GM10266 (cell line): ENCODE measurements around the gene CLRN3.

ENCODE experiments used
- DNase-seq: peaks from one replicate; pipeline ENCODE4 v3.0.0; 2012; ENCODE audit errors: extremely low spot score
- TF ChIP-seq, protein P1 (sequence below): IDR thresholded peaks from 2 replicates; pipeline ENCODE4 v1.5.1; 2012; ENCODE audit warnings: mild to moderate bottlenecking, low read depth; ENCODE audit not compliant: control insufficient read depth, insufficient read depth; ENCODE audit errors: missing control alignments

Gene CLRN3

DNA sequence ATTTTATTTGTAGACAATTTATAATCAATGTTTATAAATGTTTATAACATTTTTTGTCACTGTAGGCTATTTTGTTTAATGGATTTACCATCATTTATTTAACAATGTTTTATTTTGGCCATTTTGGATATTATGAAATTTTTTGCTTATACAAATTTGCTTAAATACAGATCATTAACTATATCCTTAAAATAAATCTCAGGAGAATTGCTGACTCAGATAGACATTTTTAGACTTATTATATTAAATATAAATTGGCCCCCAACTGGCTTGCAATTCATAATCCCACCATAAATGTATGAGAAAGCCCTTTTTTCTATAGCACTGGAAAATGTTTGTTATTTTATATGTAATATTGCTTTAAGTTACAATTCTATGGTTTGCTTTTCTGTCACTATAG, 3.8 kb upstream of the CLRN3 start:
- TF ChIP-seq, protein P1, sequence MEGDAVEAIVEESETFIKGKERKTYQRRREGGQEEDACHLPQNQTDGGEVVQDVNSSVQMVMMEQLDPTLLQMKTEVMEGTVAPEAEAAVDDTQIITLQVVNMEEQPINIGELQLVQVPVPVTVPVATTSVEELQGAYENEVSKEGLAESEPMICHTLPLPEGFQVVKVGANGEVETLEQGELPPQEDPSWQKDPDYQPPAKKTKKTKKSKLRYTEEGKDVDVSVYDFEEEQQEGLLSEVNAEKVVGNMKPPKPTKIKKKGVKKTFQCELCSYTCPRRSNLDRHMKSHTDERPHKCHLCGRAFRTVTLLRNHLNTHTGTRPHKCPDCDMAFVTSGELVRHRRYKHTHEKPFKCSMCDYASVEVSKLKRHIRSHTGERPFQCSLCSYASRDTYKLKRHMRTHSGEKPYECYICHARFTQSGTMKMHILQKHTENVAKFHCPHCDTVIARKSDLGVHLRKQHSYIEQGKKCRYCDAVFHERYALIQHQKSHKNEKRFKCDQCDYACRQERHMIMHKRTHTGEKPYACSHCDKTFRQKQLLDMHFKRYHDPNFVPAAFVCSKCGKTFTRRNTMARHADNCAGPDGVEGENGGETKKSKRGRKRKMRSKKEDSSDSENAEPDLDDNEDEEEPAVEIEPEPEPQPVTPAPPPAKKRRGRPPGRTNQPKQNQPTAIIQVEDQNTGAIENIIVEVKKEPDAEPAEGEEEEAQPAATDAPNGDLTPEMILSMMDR = no peak
- no peak for DNase-seq

DNA sequence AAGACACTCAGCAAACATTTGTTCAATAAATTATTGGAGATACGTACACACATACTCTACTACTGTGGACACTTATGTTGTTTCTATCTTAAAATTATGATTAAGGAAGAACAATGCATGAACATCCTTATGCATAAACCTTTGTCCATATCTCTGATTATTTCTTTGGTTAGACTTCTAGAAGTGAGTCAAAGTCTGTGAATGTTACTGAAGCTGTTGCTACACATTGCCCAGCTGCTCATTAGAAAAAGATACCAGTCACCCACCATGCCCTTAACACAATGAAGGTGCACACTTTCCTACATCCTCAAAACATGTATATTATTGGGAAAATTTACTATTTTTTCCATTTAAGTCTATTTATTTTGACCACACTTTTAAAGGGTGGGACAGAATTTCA, 1.4 kb upstream of the CLRN3 start:
- TF ChIP-seq, protein P1 = no peak
- DNase-seq = no peak

DNA sequence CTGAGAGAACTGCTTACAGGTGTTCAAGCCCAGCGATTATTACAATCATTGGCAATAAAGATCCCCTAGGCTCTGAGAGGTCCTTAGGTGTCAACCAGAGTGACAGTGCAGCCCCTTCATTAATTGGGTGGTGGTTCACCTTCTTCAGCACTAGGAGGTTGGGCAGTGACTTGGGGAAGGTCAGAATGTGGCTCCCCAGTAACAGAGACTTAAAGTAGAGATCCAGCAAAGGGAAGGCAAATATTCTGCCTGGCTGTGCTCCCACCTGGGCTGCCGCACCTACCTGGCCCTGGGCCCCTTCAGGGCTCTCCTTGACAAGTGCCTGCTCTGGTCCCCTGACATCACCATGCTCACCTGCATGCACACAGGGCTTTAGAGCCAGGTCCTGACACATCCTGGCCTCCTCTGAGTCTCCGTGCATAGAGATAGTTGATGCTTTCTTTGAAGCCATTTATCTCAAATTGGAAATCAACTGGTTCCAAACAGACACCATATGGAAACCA, 1.9 kb downstream of the CLRN3 start:
- TF ChIP-seq, protein P1 = no peak
- no peak for DNase-seq

DNA sequence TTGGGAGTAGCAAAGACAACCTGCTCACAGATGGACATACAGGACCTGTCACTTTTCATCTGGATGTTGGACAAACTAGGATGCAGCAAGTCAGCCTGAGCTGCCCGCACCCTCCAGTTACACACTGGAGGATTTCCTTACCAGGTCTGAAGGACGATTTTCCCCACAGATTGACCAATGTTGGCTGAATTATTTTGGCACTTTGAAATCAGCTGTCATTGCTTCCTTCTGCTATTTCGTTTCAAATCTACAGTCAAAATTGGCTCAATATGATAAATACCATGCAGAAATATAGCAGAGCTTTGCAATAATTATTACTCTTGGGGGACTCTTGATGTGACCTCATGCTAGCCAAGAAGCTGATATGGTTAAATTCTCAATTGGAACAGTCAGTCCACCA, 2.5 kb downstream of the CLRN3 start:
- TF ChIP-seq, protein P1 = no peak
- no peak for DNase-seq

DNA sequence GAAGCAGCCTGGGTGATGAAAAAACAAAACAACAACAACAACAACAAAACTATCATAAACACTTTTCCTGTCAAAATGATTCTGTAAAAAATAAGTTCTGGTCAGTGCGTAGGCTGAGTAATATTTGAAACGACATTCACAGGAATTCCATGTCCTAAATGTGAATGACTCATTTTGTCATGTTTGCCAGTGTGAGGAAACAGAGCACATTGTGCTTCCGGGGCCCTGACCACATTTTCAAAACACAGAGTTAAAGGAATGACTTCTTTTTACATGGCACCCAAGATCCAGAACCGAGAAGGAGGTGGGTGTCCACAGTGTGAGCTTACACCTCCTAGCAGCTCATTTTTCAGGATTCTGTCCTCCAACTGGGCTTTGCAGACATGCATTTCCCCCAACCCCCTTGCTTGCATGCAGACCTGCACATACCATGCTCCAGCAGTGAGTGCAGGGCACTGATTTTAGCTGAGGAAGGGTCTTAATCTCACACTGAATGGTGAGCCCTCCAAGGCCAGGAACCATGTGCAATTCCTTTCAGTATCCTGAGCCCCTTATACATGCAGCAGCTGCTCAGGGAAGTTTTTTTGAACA, 3.0 kb downstream of the CLRN3 start:
- no peak for DNase-seq
- TF ChIP-seq, protein P1 = no peak

DNA sequence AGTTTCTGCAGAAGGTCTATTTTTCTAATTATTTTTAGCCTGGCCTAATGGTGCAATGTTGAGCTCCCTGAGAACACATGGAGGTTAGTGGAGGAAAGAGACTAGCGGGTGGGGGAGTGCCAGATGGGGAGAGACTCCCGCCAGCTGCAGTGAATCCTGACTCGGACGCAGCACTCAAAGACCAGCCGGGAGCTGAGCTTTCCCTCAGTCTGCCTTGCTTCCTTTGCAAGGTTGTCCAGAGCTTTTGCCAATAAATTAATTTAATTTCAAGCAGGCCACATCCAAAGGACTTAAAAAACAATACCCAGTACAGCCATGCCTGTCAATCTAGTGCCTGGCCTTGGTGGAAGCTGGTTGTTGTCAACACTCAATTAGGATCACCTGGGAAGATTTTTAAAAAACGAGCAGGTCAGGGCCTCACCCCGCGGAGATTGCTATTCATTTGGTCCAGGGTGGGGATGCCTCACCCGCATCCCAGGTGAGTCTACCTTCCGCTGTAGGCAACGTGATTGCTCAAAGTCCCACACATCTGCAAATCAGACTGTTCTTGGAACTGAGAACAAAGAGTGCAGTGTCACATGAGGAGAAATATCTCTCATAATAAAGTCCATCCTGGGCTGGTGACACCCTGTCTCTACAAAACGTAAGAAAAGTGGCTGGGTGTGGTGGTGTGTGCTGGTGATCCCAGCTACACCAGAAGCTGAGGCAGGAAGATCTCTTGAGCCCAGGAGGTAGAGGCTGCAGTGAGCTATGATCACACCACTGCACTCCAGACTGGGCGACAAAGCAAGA, 4.0 kb downstream of the CLRN3 start:
- TF ChIP-seq, protein P1 = no peak
- no peak for DNase-seq
